Heart left ventricle (tissue), 16 donors: ENCODE measurements around the gene RHOV. TPM values are rescaled to one million over a fixed set of nuclear protein-coding genes. Genes with fewer than 3 reads are reported as not detected.

ENCODE experiments used
- ATAC-seq, 4 donors: fragments of 200-7000 bp; cut with Tn5 transposase; one replicate each; pipeline ENCODE4 v1.9.1; 2020 to 2022; ENCODE audit warnings: moderate library complexity in 4 of 4, mild to moderate bottlenecking in 3 of 4, moderate number of reproducible peaks in 1 of 4
- DNase-seq, 5 donors: peaks; one replicate each; pipeline ENCODE4 v3.0.0-alpha.2; 2020
- H3K27ac ChIP-seq, 12 donors: fragments of 200-600 bp; sonication (generic) in 4 of 12; one replicate each; pipeline versions ENCODE4 v1.5.0 to v1.8.0; 2016 to 2022; ENCODE audit warnings: mild to moderate bottlenecking in 2 of 12
- H3K27me3 ChIP-seq, 9 donors: fragments of 200-600 bp; sonication (generic) in 2 of 9; one replicate each; pipeline versions ENCODE4 v1.5.1 to v1.8.0; 2016 to 2022; ENCODE audit warnings: mild to moderate bottlenecking in 3 of 9
- H3K36me3 ChIP-seq, 9 donors: fragments of 200-600 bp; sonication (generic) in 2 of 9; one replicate each; pipeline versions ENCODE4 v1.5.0 to v1.8.0; 2018 to 2022; ENCODE audit warnings: mild to moderate bottlenecking in 2 of 9
- H3K4me1 ChIP-seq, 12 donors: fragments of 200-600 bp; sonication (generic) in 4 of 12; one replicate each; pipeline versions ENCODE4 v1.5.0 to v1.8.0; 2016 to 2022; ENCODE audit warnings: mild to moderate bottlenecking in 3 of 12
- H3K4me3 ChIP-seq, 12 donors: fragments of 200-600 bp; sonication (generic) in 4 of 12; one replicate each; pipeline versions ENCODE4 v1.5.0 to v1.8.0; 2017 to 2022; ENCODE audit warnings: mild to moderate bottlenecking in 9 of 12, moderate library complexity in 4 of 12
- H3K9me3 ChIP-seq, 12 donors: fragments of 200-600 bp; sonication (generic) in 4 of 12; one replicate each; pipeline versions ENCODE4 v1.5.0 to v1.8.0; 2016 to 2022; ENCODE audit warnings: mild to moderate bottlenecking in 1 of 12
- POLR2A ChIP-seq, 2 donors: fragments of 450-650 bp; IDR thresholded peaks; one replicate each; pipeline ENCODE4 v1.6.1; 2017; ENCODE audit warnings: antibody characterized with exemption in 2 of 2, mild to moderate bottlenecking in 2 of 2, moderate library complexity in 2 of 2
- WGBS, 4 donors: extraction: QIAGEN DNeasy Blood & Tissue Kit in 2 of 4; methylation state at CpG; one replicate each; pipeline versions ENCODE4 v1.1.5 to v1.1.7; 2013 to 2018; 5-methylcytosine and 5-hydroxymethylcytosine counted together
- intact Hi-C, 10 donors: fragments of 100-400 bp; cut with DNase I; formaldehyde crosslinking; loops; one replicate each; pipeline versions ENCODE4 v1.11.1 to v1.14.2; 2022
- long read RNA-seq, 3 donors: library from polyadenylated mRNA; unstranded; transcript quantifications; one replicate each; pipeline ENCODE4 v2.0.0, GENCODE V29; 2020 to 2021
- polyA plus RNA-seq, 2 donors: library from polyadenylated mRNA; stranded (reverse); fragments of 200-250 nt; gene quantifications; one replicate each; pipeline ENCODE4 v1.2.3, GENCODE V29; 2013
- total RNA-seq, 9 donors: library from RNA; depleted of rRNA in 2 of 9; stranded (reverse); fragments of >200 nt in 2 of 9; fragmentation: NEBNext Ultra II Directional in 3 of 9; extraction: Animal tissue kit (Norgen Biotek cat#: 25700) in 3 of 9; gene quantifications; one replicate each; pipeline versions ENCODE4 v1.1.0 to v1.2.4, GENCODE V29; 2016 to 2023
- TF ChIP-seq, protein P1 (sequence below), 12 donors: fragments of 200-600 bp; sonication (generic) in 4 of 12; IDR thresholded peaks; one replicate each; pipeline versions ENCODE4 v1.5.0 to v1.8.0; 2018 to 2022; ENCODE audit warnings: antibody characterized with exemption in 12 of 12, mild to moderate bottlenecking in 5 of 12
- donor health status: ischemic (EF 13 %, LVEDD 7.1; RV severe dilation, severe dysfunction).
- donor health status: healthy with polysubstance abuse.
- donor health status: DM: no; HTN: yes; CAD: no.
- donor health status: DM: no; HTN: no; CAD: no.
- donor health status: ischemic (EF 25% LVEDD 6.9; RV normal size, moderate dysfunction).
- donor health status: ischemic (EF 25% LVEDD 5.7; RV mildly dilated, moderate dysfunction).
- donor health status: healthy.
- donor health status: DM: yes; HTN: yes; CAD: no.
- donor health status: ischemic (EF 35%, LVEDD 5.7; RV mildly dilated, moderate dysfunction).
- donor health status: nonischemic (EF 11% LVEDD 7.7; RV severe dilation, severe dysfunction).
- donor health status: DM: yes; HTN: yes; CAD: no.
- donor health status: PGD.
- donor health status: ischemic (EF 29% LVEDD 5.4; RV normal size, mild dysfunction).
- donor health status: nonischemic (EF 23%, LVEDD 6.1; RV moderate dilation, normal function).

Gene RHOV, protein sequence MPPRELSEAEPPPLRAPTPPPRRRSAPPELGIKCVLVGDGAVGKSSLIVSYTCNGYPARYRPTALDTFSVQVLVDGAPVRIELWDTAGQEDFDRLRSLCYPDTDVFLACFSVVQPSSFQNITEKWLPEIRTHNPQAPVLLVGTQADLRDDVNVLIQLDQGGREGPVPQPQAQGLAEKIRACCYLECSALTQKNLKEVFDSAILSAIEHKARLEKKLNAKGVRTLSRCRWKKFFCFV
- not detected for total RNA-seq
- polyA plus RNA-seq = not detected
- long read RNA-seq, donor 1 = 0 reads
- long read RNA-seq, donor 2 = 0 reads
- long read RNA-seq, donor 3 = 0 reads

DNA sequence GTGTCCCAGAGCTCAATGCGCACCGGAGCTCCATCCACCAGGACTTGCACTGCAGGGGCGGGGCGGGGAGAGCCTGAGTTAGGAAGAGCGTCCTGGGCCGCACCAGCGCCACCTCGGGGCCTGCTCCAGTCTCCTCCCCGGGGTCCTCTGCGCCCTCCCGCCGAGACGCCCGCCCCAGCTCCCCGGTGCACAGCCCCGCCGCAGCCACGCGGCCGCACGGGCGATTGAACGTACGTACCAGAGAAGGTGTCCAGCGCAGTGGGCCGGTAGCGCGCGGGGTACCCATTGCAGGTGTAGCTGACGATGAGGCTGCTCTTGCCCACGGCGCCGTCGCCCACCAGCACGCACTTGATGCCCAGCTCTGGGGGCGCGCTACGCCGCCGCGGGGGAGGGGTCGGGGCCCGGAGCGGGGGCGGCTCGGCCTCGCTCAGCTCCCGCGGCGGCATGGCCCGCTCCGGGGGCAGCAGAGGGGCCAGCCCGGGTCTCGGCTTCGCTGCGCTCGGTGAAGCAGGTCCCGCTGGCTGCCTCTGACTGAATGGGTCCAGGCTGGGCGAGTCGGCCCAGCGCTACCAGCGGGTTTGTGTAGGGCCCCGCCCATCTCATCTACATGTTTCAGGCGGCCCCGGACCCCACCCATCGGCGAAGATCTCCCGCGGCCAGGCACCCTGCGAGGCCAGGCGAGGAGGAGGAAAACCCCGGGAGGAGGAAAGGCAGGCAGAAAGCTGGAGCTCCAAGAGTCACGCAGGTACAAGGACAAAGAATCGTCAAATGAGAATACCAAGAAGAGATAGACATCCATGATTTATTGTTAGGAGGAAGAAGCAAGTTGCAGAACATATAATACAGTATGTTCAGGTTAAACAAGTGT, at the start of gene RHOV:
Gene RHOV, minus strand, starts transcription at position 541 of the 868 bp plus-strand sequence. Its CDS starts 95 bp downstream, at position 446.
- H3K36me3 ChIP-seq = no peaks in the 10 kb centered on the region
- H3K4me3 ChIP-seq = peak within 1 kb of the TSS; percentile 33 to 64 (median 52)
- TF ChIP-seq, protein P1, sequence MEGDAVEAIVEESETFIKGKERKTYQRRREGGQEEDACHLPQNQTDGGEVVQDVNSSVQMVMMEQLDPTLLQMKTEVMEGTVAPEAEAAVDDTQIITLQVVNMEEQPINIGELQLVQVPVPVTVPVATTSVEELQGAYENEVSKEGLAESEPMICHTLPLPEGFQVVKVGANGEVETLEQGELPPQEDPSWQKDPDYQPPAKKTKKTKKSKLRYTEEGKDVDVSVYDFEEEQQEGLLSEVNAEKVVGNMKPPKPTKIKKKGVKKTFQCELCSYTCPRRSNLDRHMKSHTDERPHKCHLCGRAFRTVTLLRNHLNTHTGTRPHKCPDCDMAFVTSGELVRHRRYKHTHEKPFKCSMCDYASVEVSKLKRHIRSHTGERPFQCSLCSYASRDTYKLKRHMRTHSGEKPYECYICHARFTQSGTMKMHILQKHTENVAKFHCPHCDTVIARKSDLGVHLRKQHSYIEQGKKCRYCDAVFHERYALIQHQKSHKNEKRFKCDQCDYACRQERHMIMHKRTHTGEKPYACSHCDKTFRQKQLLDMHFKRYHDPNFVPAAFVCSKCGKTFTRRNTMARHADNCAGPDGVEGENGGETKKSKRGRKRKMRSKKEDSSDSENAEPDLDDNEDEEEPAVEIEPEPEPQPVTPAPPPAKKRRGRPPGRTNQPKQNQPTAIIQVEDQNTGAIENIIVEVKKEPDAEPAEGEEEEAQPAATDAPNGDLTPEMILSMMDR (IDR thresholded peaks at IDR 0.05) = peak in 7 of 12 donors; percentile 6 to 41 (median 27)
- no peak for TF ChIP-seq POLR2A (IDR thresholded peaks at IDR 0.05)
- H3K27me3 ChIP-seq = peaks cover 0 to 16% (median 7%) of the 10 kb centered on the region in 9 donors
- H3K9me3 ChIP-seq = no peaks in the 10 kb centered on the region
- WGBS, 4 donors = 1% methylated on average over 27 to 74 of the region's 74 CpGs
- intact Hi-C loops = no loop called here
- ATAC-seq (peak in 3 of 4 donors; percentile 58 to 89 (median 84)), DNase-seq (peak; percentile 28 to 75 (median 48))
- peaks cover 0 to 16% (median 5%) of the 10 kb centered on the region in 12 donors for H3K4me1 ChIP-seq
- no peak within 1 kb of the TSS for H3K27ac ChIP-seq

DNA sequence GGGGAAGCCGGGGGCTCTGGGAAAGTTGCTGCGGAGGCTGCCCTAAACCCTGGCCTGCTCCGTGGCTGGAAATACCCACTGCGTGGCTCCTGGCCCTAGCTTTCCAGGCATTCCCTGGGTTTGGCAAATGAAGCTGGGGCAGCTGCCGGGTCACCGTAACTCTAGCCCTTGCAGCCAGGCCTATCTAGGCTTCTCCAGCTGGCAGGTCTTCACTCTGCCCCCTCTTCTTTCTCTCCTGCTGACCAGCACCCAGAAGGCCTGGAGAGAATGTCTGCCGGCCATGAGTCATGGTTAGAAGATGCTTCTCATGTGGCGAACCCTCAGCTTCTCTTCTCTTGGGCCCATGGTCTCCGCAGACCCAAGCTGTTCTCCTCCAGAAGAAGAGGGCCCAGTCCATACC, 49.5 kb upstream of the RHOV start:
- DNase-seq (no peak), ATAC-seq (no peak)
- Histone ChIP-seq H3K4me3 (no peak overlapping the region), H3K27me3 (peaks cover 3 to 37% (median 14%) of the 10 kb centered on the region in 9 donors), H3K27ac (no peak overlapping the region), H3K4me1 (peaks cover 3 to 45% (median 25%) of the 10 kb centered on the region in 12 donors), H3K9me3 (no peaks in the 10 kb centered on the region), H3K36me3 (no peaks in the 10 kb centered on the region)
- TF ChIP-seq, protein P1 (IDR thresholded peaks at IDR 0.05) = no peak
- no peak for TF ChIP-seq POLR2A (IDR thresholded peaks at IDR 0.05)
- WGBS, 4 donors = 79 to 82% (median 80%) methylated on average over 8 to 9 of the region's 9 CpGs
- intact Hi-C loops = no loop called here

DNA sequence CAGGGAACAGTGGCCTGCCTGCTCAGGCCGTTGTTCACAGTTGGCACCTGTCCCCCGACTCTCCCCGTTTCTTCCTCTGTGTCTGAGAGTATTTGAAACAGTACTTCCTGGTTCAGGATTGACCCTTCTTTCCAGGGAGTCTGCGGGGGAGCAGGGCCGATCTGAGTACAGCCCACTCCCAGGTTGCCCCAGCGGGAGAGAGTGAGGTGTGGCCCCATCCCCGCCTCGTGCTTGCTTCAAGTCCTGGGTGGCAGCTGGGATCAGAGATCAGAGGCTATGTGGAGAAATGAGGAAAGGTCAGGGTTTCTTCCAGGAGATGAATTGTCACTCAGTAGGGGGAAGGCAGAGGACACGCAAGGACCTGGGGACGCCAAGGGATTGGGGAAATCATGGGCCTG, 48.6 kb upstream of the RHOV start:
- intact Hi-C loops = no loop called here
- 66 to 70% (median 68%) methylated on average over 10 of the region's 10 CpGs for WGBS, 4 donors
- Histone ChIP-seq H3K27ac (no peak overlapping the region), H3K36me3 (no peaks in the 10 kb centered on the region), H3K4me1 (peaks cover 0 to 47% (median 18%) of the 10 kb centered on the region in 12 donors), H3K9me3 (no peaks in the 10 kb centered on the region), H3K4me3 (no peak overlapping the region), H3K27me3 (peaks cover 0 to 29% (median 7%) of the 10 kb centered on the region in 9 donors)
- ATAC-seq = no peak
- no peak for DNase-seq
- TF ChIP-seq, protein P1 (IDR thresholded peaks at IDR 0.05) = no peak
- no peak for TF ChIP-seq POLR2A (IDR thresholded peaks at IDR 0.05)
